ENCODE results near the gene NSMCE1. TPM values are rescaled to one million over a fixed set of nuclear protein-coding genes. Genes with fewer than 3 reads are reported as not detected.

Gene NSMCE1
- total and polyA plus RNA-seq, 2 of the 8 experiments (the other 6 are each of a cell fraction or from before 2014, with no cell fraction given) = 8.1 to 16.6 TPM

GRCh38 chr16:27195941-27196595 is 72.5 kb downstream of the NSMCE1 start:
- no peak overlapping the region for H3K27ac ChIP-seq (ENCODE audit: low read depth, low read length)
- WGBS, 2 experiments (ENCODE audit: extremely low coverage in 1 of 2, insufficient coverage in 1 of 2, insufficient read length in 1 of 2, insufficient replicate concordance in 2 of 2, low coverage in 1 of 2, low lambda C conversion rate in 2 of 2, missing lambda C conversion rate in 1 of 2) = 84% methylated on average over 7 of the region's 9 CpGs; no CpG with 5 or more reads in 1 of the 2 experiments
- H3K18ac ChIP-seq (ENCODE audit: extremely low read depth, low read length) = no peak overlapping the region
- no peaks in the 10 kb centered on the region for H3K27me3 ChIP-seq (replicated peaks in 1 of 4; ENCODE audit: control insufficient read depth in 3 of 4, extremely low read depth in 1 of 4, insufficient read depth in 3 of 4, low read length in 3 of 4)
- no peak overlapping the region for H2BK120ac ChIP-seq (replicated peaks; ENCODE audit: low read depth, low read length)
- H4K20me1 ChIP-seq (replicated peaks in 1 of 2; ENCODE audit: control insufficient read depth in 1 of 2, insufficient read depth in 2 of 2, low read length in 2 of 2) = no peaks in the 10 kb centered on the region
- H2AFZ ChIP-seq (ENCODE audit: low read length) = no peak overlapping the region
- CTCF ChIA-PET (ENCODE audit: partially characterized antibody) = interaction anchor here (0.7 to 1.6 kb wide), 3 partner anchors 15 to 160 kb away, joined by 3 to 5 read pairs (median 3); no protein-coding TSS in a partner anchor
- H4K8ac ChIP-seq (ENCODE audit: extremely low read depth, insufficient read depth, low read length) = no peak overlapping the region
- H3K36me3 ChIP-seq (ENCODE audit: control insufficient read depth in 2 of 4, insufficient read depth in 4 of 4, low read length in 3 of 4) = no peaks in the 10 kb centered on the region
- no peak overlapping the region for H3K4me2 ChIP-seq (ENCODE audit: insufficient read depth in 1 of 2, low read depth in 2 of 2, low read length in 2 of 2)
- no peak overlapping the region for H3K56ac ChIP-seq (replicated peaks; ENCODE audit: insufficient read length, low read depth, low read length)
- H2BK15ac ChIP-seq (ENCODE audit: low read length) = no peak overlapping the region
- no peak overlapping the region for H2BK12ac ChIP-seq (ENCODE audit: low read depth, low read length)
- peaks cover 0 to 4% (median 0%) of the 10 kb centered on the region in 4 experiments; a peak in 1 of 7 replicates for H3K4me1 ChIP-seq (replicated peaks in 1 of 4; ENCODE audit: control insufficient read depth in 3 of 4, insufficient read depth in 4 of 4, low read length in 3 of 4)
- no peak overlapping the region for H4K5ac ChIP-seq (ENCODE audit: insufficient read length, low read depth, low read length)
- no peaks in the 10 kb centered on the region for H3K9me3 ChIP-seq (ENCODE audit: insufficient read depth in 2 of 2, low read depth in 1 of 2, low read length in 1 of 2)
- H3K79me1 ChIP-seq (ENCODE audit: low read depth, low read length) = no peaks in the 10 kb centered on the region
- no peak overlapping the region for H3K4me3 ChIP-seq (ENCODE audit: extremely low read depth in 1 of 4, insufficient read depth in 2 of 4, low read depth in 3 of 4, low read length in 4 of 4)
- no peak overlapping the region for H2BK20ac ChIP-seq (ENCODE audit: low read length)
- no peaks in the 10 kb centered on the region for H3K79me2 ChIP-seq (ENCODE audit: control insufficient read depth in 1 of 2, insufficient read depth in 2 of 2, low read length in 2 of 2)
- POLR2A ChIA-PET (ENCODE audit: partially characterized antibody) = no interaction called here
- DNase-seq (ENCODE audit: low read depth in 1 of 2, low spot score in 2 of 2) (no peak), FAIRE-seq (no peak)
- no peak overlapping the region for H3K9ac ChIP-seq (replicated peaks in 1 of 4; ENCODE audit: extremely low read depth in 1 of 4, low read depth in 3 of 4, low read length in 3 of 4)
- H2BK5ac ChIP-seq (ENCODE audit: low read depth, low read length) = no peak overlapping the region
- 0 out of 2 replicates have a peak overlapping the region, but pooled peaks have one; percentile 13 for H2AK5ac ChIP-seq (ENCODE audit: low read depth, low read length)
- no peaks in the 10 kb centered on the region for H3K23me2 ChIP-seq (ENCODE audit: low read depth, low read length)
- no peak overlapping the region for H3K14ac ChIP-seq (ENCODE audit: insufficient read length)
- H4K91ac ChIP-seq (replicated peaks; ENCODE audit: insufficient read length, low read length) = no peak overlapping the region
- H3K23ac ChIP-seq (ENCODE audit: insufficient read length) = no peak overlapping the region
- H3K4ac ChIP-seq (replicated peaks; ENCODE audit: insufficient read length, low read depth, low read length) = no peak overlapping the region
- TF ChIP-seq YY1 (IDR thresholded peaks at IDR 0.05; ENCODE audit: low read depth, low read length) (no peak), USF2 (IDR thresholded peaks at IDR 0.05; ENCODE audit: low read length) (no peak), JUND (IDR thresholded peaks at IDR 0.05; ENCODE audit: low read length) (no peak), BCL11A (IDR thresholded peaks at IDR 0.05; ENCODE audit: low read depth in 2 of 2, low read length in 2 of 2) (no peak), GTF2F1 (IDR thresholded peaks at IDR 0.05; ENCODE audit: borderline replicate concordance, low read depth, low read length) (no peak), ZNF274 (IDR thresholded peaks at IDR 0.05; ENCODE audit: borderline replicate concordance, extremely low read depth, low read length) (no peak)

Data from H1 (cell line).